Measurements from ENCODE around the gene TRPC6.
"Not testable (repeated sequence)": the region's sequence is repeated elsewhere in the genome, so short reads cannot be mapped to it uniquely, and the experiment has no call there.

Gene TRPC6

DNA sequence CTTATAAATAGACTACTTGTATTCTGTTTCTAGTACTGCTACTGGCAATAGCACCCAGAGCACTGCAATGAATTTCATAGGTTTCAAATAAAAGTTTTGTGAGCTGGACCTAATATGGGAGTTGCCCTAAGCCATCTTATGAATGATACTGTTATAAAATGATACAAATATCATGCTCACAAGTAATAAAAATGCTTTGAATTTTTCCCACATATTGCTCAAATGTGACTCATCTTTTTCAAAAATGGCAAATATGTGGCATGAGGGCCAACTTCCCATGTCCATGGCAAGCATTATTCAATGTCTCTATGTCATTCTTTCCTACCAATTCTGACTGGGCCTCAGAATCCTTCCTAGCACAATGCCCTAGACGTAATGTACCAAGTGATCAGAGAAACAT lies 137.6 kb downstream of the TRPC6 start:
- DNase-seq: no peak

DNA sequence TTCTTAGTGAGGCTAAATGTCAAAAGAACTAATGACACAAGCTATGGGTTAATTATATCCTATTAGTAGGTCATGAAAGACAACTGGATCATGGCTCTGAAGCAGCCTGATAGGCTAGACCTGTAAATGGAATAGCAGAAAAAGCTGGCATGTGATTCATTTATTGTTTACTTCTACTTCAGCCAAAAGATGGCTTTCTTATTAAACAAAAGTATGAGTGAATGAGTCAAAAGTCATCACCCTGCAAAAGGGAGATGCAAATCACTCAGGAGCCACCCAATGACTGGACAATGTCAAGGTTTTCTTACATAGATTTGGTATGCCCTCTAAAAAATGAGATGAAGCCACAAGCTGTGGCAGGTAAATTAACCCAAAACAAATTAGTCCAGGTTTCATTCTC lies 138.0 kb downstream of the TRPC6 start:
- DNase-seq: no peak

DNA sequence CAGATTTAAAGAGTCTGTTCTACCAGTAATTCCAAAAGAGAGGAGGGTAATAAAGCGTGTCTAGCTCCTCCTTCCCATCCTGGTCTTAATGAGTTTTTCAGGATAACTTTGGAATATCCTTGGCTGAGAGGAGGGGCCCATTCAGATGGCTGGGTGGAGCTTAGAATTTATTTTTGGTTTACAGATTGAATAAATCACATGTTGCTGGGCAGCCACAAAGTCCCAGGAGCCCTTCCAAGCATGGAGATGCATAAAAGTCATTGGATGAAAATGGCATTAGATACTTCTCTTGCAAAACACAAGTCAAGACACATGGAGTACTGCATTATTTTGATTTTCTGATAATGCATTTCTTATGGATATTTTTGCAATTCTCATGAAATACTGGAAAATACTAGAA lies 139.0 kb downstream of the TRPC6 start:
- DNase-seq: no peak

DNA sequence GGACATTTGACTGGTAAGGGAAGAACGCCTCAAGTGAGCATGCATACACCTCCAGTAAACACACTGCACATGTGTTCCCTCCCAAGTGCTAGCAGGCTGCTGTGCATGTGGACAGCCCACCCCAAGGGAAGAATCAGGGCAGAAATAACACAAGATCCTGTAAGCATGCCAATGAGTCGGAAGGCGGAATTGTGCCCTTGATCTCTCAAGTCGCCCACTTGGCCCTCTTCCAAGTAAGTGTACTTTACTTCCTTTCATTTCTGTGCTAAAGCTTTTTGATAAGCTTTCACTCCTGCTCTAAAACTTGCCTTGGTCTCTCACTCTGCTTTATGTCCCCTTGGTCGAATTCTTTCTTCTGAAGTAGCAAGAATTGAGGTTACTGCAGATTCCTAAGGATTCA lies 139.6 kb downstream of the TRPC6 start:
- DNase-seq: no peak

DNA sequence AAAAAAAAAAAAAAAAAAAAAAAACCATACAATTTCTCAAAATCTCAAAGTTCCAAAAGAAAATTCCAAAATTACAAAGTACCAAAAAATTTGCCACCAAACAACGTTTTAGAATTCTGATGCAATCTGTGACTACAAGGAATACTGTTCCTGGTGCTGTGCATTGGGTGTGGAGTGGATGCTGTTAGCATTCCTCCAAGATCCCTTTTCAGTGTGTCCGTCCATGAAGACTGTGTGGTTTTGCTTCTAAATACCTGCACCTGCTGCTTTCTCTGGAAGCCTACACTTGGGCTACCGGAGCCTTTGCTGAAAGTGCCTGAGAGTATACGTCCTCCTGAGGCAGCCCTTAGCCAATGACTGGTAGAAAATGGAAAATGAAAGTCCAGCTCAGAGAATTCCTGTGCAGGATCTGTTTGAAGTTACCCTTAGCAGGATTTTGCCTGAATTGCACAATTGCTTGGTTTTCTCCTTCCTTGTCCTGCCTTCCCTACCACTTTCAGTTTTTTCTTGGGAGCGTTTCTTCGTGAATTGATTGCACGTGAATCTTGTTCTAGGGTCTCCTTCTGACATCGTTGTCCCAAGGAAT lies 140.8 kb downstream of the TRPC6 start:
- no peak for DNase-seq

DNA sequence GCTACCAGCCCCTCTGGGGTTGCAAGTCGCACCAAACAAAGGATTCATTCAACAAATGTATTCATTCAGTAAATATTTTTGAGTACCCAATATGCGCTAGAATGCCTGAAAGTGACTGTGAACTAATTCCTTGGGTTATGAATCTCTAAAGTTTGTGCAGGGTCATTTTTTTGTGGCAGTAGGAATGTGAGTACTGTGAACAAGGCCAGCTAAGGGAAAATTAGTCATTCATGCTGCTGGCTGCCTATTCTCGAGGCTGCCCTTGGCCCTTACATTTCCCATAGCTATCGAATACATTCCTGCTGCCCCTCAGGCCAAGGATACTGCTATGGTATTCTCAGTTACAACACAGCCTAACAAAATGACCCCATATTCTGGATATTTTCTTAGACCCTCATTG lies 141.6 kb downstream of the TRPC6 start:
- DNase-seq: no peak

DNA sequence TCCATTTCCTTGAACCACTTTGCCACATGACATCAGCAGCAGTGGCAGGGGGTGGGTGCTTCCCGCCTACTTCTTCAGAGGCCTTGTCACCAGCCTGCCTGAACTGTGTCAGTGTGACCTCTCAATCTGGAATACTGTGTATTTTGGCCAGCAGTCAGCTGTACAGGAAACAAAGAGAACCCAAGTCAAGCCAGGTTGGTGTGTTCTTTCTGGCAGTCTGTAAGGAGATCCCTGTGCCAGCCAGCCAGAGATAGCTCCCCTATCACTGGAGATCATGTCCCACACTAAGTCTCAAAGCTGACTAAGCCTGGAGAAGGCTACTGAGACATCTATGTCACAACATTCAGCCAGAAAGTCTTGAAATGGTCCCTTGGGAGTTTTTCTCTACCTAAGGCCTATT lies 142.1 kb downstream of the TRPC6 start:
- no peak for DNase-seq

DNA sequence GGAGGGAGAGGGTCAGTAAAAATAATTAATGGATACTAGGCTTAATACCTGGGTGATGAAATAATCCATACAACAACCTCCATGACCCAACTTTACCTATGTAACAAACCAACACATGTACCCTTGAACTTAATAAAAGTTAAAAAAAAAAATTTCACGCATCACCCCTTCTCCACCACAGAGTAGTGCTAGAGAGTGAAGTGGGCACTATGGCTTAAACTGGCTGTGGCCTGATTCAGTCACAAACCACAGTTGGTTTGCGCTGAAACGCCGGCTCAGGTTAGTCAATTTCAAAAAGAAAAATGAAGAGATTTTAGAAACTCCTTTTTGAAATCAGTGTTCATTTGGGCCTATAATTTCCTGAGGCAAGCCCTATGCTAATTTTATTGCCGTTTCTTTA lies 144.3 kb downstream of the TRPC6 start:
- no peak for DNase-seq

DNA sequence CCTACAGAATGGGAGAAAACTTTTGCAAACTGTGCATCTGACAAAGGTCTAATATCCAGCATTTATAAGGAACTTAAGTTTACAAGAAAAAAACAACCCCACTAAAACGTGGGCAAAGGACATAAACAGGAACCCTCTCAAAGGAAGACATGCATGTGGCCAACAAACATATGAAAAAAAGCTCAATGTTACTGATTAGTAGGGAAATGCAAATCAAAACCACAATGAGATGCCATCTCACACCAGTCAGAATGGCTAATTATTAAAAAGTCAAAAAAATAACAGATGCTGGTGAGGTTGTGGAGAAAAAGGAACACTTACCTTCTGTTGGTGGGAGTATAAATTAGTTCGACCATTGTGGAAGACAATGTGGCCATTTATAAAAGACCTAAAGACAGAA lies 145.1 kb downstream of the TRPC6 start:
- not testable (repeated sequence) for DNase-seq

DNA sequence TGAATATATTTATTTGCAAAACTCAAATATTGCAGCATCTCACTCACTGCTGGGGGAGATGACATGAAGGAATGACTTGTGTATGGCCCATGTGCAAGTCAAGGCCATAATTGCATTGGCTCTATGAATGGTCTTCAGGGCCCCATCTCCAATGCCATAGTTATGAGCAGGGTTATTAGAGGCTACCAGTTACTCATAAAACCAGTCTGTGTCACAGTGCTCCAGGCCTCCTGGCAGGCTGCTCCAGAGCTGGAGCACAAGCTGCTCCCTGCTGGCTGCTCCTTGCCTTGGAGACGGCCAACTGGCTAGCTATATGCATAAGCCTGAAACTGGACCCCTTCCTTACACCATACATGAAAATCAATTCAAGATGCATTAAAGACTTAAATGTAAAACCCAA lies 145.7 kb downstream of the TRPC6 start:
- no peak for DNase-seq

DNA sequence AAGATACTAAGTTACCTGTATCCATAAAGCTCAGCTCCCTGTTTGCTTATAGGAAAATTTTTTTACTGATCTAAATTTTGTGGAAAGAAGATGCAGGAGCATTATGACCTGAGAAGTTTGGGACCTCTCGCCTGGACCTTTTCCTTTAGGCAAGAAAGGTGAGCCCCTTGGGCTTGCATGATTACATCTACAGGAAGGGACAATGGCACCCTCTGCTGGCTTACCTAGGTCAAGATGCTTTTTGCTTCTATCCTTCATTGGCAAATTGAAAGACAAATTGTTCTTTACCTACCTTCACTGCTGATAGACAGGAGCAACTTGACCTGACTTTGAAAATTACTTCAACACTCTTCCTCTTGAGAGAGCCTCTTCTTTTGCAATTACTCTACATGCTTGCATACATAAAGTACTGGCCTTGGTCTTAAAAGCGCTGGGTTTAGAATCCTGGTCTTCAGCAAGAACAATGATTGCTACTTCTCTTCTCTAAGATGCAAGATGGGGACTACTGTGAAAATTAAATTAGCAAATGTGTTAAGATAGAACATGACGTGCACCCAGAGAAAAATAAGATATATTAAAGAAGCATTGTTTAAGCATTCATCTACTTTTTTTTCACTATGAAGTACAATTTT lies 147.2 kb downstream of the TRPC6 start:
- no peak for DNase-seq

DNA sequence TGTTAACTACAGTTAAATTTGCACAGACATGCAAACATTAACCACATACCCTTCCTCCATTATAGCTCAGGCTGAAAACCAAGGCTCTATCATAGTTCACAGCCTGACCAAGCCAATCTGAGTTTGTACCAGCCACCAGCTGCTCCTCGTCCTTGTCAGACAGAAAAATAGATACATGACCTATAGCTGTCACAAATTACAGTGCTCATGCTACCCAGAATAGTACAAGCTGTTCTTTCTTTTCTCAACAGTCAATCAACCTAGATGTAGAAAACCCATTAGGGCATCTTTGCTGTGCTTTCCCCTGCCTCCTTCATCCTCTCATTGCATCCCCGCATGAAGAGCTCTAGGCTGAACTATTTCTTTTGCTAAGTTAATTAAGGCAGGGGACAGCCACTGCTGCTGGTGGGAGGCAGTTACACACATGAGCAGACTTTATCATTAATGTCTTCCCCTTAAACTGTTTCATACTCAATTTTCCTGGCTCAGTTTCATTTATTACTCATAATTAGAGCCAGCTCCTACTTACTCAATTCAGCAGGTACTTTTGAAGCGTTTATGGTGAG lies 148.3 kb downstream of the TRPC6 start:
- no peak for DNase-seq

DNA sequence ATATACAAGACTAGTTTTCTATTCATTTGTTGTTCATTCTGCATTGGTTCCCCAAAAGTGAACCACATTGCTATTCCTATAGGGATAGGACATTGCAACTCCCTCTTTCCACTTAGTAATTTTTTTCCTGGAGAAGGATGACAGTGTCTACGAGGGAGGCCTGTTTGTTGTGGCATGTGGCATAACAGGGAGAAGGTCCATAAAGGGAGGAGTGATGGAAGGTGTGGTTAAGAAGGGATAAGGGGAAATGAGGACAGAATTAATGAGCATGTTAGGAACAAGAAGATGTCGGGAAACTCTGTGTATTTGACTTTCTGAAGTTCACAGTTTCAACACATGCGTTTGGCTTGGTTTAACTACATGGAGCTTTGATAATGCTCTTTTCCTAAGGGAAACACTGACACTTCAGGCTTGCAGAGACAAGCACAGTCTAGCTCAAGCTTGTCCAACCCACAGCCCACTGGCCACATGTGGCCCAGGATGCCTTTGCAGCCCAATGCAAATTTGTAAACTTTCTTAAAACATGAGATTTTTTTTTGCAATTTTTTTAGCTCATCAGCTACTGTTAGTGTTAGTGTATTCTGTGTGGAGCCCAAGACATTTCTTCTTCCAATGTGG lies 149.7 kb downstream of the TRPC6 start:
- no peak for DNase-seq

DNA sequence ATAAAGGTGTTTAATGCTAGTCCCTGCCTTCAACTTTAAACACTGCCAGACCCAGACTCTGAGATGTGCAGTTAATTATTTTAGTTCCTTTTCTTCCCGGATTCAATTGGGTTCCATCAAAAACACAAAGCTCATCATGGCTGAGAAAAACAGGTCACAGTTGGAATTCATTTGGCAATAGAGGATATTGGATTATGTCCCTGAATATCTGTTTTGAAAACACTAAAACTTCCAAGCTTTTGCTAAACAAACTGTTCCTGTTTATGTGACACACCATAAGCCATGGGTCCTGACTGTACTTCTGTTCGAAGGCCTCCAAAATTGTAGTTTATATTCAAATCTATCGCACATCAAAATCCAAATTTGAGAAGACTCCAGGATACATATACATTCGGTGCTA lies 150.7 kb downstream of the TRPC6 start:
- DNase-seq: no peak

DNA sequence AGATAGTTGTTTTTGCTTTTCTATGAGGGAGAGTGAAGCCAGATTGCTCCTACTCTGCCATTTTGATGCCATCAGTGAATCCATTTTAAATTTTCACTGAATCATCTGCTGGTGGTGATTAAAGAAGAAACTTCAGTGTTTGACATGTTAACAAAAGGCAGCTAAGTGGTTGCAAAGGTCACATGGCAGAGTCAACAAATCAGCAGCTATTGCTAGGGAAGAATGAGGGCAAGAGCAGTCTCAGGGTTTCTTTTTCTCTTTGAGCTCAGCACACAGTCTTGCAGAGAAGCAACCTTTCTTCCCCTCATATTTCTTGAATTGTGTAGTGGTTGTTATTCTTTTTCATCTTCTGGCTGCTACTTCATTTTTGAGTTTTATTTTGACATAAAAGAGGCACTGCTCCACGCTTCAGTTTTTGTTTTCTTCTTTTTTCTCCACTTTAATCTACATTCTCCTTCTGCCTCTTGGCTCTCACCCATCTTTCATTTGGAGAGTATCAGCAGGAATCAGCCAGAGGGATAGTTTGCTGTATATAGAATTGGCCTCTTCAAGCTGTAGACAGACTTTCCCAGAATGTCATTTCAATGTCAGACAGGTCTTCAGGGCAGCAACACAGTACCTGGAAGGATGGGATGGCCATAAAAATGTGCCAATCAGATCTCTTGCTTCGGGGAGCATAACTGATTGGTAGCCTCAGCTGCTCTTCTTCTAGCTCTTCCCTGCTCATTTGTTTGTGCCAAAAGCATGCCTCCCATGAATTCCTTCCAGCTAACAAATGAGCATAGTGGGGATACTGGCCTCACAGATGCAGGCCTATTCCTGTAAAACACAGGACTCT lies 153.9 kb downstream of the TRPC6 start:
- DNase-seq: no peak

DNA sequence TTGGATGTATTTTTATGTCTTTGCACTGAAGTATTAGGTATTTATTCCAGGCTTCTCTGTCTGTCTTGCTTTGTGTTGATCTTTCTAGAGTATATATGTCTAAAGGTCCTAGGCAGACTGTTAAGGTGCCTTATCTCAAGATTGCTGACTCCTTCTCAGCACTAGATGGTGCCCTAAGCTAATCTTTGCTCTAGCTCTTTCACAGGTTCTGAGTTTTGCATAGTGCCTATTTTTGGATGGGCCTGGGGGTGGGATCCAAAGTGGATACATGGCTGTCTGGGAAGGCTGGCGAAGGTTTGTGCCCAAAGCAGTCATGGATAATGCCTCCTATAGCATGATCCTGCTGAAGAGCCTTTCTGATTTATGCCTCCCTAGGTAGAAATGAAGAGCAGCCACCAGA lies 154.9 kb downstream of the TRPC6 start:
- no peak for DNase-seq

DNA sequence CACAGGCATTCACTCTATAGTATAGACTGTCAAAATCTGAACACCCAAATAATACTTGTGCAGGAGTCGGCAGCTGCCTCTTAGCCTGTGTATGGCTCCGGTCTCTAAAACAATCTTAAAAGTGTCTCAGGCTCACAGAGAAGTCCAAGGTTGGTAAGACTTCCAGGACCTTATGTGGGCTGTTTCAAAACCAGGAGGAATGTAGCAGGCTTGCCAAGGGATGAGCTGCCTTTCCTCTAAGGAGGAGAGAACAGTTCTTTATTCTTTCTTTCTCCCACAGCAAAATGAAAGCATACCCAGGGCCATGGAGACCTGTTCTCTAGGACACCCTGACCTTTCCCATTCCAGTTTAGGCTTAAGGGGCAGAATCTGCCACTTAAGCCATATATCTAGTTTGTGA lies 176.5 kb downstream of the TRPC6 start:
- no peak for DNase-seq
